HG03280 (cell line): ENCODE data around the gene HAL.

Experiments
- ATAC-seq: cut with Tn5 transposase; IDR thresholded peaks from one replicate; pipeline ENCODE4 v1.9.1; 2021; ENCODE audit warnings: mild to moderate bottlenecking, moderate library complexity; ENCODE audit not compliant: unreplicated experiment

HAL gene

DNA sequence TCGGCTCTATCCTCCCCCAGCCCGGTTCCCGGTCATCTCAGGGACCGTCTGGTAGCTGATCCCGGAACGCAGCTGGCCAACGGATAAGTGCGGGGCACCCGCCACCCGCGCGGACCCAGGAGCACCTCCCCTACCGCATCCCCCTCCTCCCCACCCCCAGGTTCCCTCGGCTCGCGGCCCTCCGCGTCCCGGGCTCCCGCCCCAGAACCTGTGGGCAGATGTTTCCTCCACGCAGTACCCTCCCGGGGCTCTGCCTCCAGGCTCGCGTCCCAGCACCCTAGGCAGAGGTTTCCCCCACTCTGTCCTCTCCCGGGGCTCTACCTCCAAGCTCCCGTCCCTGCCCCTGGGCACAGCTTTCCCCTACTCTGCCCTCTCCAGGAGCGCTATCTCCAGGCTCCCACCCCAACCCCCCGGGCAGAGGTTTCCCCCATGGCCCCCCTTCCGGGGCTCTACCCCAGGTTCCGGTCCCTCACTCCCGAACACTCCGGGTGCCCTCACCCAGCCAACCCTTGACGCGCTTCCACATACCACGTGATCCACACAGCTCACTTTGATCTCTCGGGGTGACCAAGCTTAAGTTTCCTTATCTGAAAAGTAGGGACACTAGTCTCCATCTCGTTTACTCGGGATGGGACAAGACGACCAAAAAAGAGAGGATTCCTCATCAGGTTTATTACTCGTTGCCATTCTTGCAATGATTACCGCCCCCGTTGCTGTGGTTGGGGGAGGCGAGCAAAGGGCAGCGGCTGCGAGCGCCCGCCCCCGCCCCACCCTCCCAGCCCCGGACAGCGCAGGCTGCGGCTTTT, 53.4 kb downstream of the HAL start, which contains the start of gene CCDC38:
CCDC38 (minus strand) TSS at position 91 of the 806 bp plus-strand sequence. CDS start 6,105 bp downstream, outside the sequence.
- peak; percentile 97 for ATAC-seq

DNA sequence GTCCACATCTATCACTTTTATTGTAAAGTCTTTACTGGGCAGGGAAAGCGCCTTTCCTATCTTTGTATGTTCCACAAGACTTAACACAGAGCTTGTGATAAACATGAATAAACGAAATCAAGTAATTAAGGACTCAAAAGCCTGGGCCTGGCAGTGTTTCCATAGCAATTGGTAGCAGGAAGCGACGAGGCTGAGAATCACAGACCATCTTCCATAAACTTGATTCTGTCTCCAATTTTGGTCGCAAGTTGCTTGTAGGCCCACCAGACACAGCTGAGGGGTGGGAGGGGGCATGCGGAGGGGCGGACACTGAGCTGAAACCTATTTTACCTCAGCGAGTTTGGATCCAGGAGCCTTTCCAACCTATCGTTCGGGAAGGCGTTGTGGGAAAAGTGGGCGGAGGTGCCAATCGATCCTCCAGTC, 54.0 kb downstream of the HAL start:
- no peak for ATAC-seq

DNA sequence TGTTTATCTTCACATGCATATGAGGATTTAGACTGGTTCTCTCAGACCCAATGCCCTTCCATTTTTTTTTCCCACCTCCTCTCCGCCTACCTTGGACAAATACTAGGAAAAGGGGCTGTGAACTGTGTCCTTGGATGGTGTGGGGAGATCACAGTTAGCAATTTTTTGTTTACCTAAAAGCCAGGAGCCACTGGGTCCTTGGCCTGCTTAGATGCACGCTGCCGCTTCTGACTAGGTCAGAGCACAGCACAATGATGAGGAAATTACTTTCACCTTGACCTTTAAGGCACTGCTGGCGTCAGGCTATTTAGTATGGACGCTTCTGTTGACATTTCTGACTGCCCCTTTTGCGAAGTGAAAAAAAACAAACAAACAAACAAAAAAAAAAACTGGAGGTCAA, 55.6 kb downstream of the HAL start:
- ATAC-seq, result no peak
